Gastroesophageal sphincter (tissue), 4 donors: ENCODE measurements around the gene ITPK1. TPM values are rescaled to one million over a fixed set of nuclear protein-coding genes. Genes with fewer than 3 reads are reported as not detected.

ENCODE experiments used
- ATAC-seq: fragments of 150-250 bp; one replicate; pipeline ENCODE4 v1.9.1; 2016; ENCODE audit warnings: mild to moderate bottlenecking, moderate library complexity
- H3K27ac ChIP-seq, 4 donors: fragments of 200-600 bp; sonication (generic) in 3 of 4; 1 replicate in 3 of 4; 2 replicates in 1 of 4; pipeline ENCODE4 v1.5.1; 2016 to 2019
- H3K27me3 ChIP-seq: fragments of 200-600 bp; sonication (generic); one replicate; pipeline ENCODE4 v1.5.1; 2019
- H3K36me3 ChIP-seq, 2 donors: fragments of 200-600 bp; sonication (generic); one replicate each; pipeline ENCODE4 v1.5.1; 2019; ENCODE audit warnings: control low read depth in 1 of 2
- H3K4me1 ChIP-seq, 3 donors: fragments of 200-600 bp; sonication (generic); 1 replicate in 2 of 3; 2 replicates in 1 of 3; pipeline ENCODE4 v1.5.1; 2016 to 2019; ENCODE audit warnings: control low read depth in 2 of 3
- H3K4me3 ChIP-seq, 2 donors: fragments of 200-600 bp; sonication (generic); one replicate each; pipeline ENCODE4 v1.5.1; 2019; ENCODE audit warnings: mild to moderate bottlenecking in 1 of 2, moderate library complexity in 1 of 2
- H3K9me3 ChIP-seq, 3 donors: fragments of 200-600 bp; sonication (generic); one replicate each; pipeline ENCODE4 v1.5.1; 2017 to 2019; ENCODE audit warnings: control low read depth in 2 of 3
- EP300 ChIP-seq: sonication (generic); formaldehyde crosslinking; IDR thresholded peaks from one replicate; pipeline ENCODE4 v1.6.1; 2017; ENCODE audit warnings: antibody characterized with exemption, mild to moderate bottlenecking
- POLR2A ChIP-seq, 2 donors: fragments of 450-650 bp; IDR thresholded peaks; one replicate each; pipeline ENCODE4 v1.6.1; 2017; ENCODE audit warnings: antibody characterized with exemption in 2 of 2, mild to moderate bottlenecking in 2 of 2, moderate library complexity in 1 of 2
- POLR2AphosphoS5 ChIP-seq: sonication (generic); formaldehyde crosslinking; IDR thresholded peaks from one replicate; pipeline ENCODE4 v1.6.1; 2017; ENCODE audit warnings: antibody characterized with exemption
- WGBS, 2 donors: methylation state at CpG; one replicate each; pipeline ENCODE4 v1.1.5; 2018; ENCODE audit warnings: low coverage in 1 of 2; 5-methylcytosine and 5-hydroxymethylcytosine counted together
- total RNA-seq, 4 donors: library from RNA; depleted of rRNA; stranded (reverse); fragments of >200 nt; gene quantifications; one replicate each; pipeline ENCODE4 v1.1.0, GENCODE V29; 2016
- TF ChIP-seq, protein P1 (sequence below), 4 experiments: fragments of 200-600 bp in 2 of 4; fragments of 450-650 bp in 2 of 4; sonication (generic) in 1 of 4; IDR thresholded peaks; one replicate each; pipeline ENCODE4 v1.5.1; 2017 to 2019; ENCODE audit warnings: antibody characterized with exemption in 4 of 4, mild to moderate bottlenecking in 2 of 4, moderate library complexity in 2 of 4

ITPK1 gene
- total RNA-seq, 4 donors from 2014 or later: 68.8 to 201 (median 134) TPM

DNA sequence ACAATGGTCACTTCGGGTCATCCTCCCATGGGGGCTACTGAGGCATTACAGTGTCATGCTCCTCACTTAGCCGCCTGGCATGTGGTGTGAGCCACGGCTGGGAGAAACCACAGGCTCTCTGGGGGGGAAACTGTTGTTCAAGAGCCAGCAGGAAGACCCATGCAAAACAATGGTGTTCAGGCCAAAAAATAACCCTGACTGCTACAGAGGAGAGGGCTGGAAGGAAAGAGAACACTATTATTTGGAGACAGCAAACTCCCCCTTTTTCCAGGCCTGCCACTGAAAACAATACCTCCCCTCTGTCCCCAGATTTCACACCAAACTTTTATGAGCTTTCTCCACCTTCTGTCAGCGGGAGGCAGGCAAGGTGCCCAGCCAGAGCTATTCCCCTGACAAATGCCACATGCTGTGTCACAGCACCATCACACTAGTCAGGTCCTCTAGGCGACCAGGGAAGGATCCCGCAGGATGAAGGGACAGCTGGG, 109.1 kb downstream of the ITPK1 start:
- Histone ChIP-seq H3K27ac (peak overlapping the region in 3 of 4 donors; percentile 80 to 90 (median 89)), H3K27me3 (no peaks in the 10 kb centered on the region), H3K4me3 (no peak overlapping the region), H3K4me1 (peaks cover 5 to 100% (median 61%) of the 10 kb centered on the region in 3 donors), H3K9me3 (no peaks in the 10 kb centered on the region), H3K36me3 (no peaks in the 10 kb centered on the region)
- WGBS, 2 donors: 80% methylated on average over 1 of the region's 6 CpGs; no CpG with 5 or more reads in 1 of the 2 donors
- TF ChIP-seq POLR2A (IDR thresholded peaks at IDR 0.05) (no peak), EP300 (no peak), POLR2AphosphoS5 (no peak)
- TF ChIP-seq, protein P1, sequence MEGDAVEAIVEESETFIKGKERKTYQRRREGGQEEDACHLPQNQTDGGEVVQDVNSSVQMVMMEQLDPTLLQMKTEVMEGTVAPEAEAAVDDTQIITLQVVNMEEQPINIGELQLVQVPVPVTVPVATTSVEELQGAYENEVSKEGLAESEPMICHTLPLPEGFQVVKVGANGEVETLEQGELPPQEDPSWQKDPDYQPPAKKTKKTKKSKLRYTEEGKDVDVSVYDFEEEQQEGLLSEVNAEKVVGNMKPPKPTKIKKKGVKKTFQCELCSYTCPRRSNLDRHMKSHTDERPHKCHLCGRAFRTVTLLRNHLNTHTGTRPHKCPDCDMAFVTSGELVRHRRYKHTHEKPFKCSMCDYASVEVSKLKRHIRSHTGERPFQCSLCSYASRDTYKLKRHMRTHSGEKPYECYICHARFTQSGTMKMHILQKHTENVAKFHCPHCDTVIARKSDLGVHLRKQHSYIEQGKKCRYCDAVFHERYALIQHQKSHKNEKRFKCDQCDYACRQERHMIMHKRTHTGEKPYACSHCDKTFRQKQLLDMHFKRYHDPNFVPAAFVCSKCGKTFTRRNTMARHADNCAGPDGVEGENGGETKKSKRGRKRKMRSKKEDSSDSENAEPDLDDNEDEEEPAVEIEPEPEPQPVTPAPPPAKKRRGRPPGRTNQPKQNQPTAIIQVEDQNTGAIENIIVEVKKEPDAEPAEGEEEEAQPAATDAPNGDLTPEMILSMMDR (IDR thresholded peaks at IDR 0.05): no peak
- no peak for ATAC-seq

DNA sequence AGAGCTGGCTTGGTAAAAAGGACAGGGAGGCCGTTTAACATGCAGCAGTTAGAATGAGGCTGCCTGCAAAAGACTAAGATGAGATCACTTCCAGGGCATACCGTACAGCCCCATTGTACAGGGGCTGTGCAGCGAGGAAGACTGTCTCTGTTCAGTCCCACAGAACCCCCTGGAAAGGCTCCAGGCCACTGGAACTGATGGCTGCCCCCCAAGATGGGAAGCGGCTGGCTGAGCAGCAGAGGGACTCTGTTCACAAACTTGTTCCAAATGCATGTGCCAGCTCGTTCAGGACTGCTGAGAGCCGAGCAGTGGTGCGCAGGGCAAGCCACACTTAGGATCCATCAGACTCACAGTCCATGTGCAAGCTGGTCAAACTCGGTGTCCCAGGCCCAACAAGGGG, 109.9 kb downstream of the ITPK1 start:
- Histone ChIP-seq H3K4me3 (no peak overlapping the region), H3K9me3 (no peaks in the 10 kb centered on the region), H3K27ac (peak overlapping the region in 3 of 4 donors; percentile 80 to 90 (median 89)), H3K36me3 (no peaks in the 10 kb centered on the region), H3K27me3 (no peaks in the 10 kb centered on the region), H3K4me1 (peaks cover 5 to 93% (median 55%) of the 10 kb centered on the region in 3 donors)
- TF ChIP-seq, protein P1 (IDR thresholded peaks at IDR 0.05): no peak
- TF ChIP-seq POLR2AphosphoS5 (no peak), EP300 (no peak)
- 82% methylated on average over 3 of the region's 8 CpGs; no CpG with 5 or more reads in 1 of the 2 donors for WGBS, 2 donors
- ATAC-seq: no peak

DNA sequence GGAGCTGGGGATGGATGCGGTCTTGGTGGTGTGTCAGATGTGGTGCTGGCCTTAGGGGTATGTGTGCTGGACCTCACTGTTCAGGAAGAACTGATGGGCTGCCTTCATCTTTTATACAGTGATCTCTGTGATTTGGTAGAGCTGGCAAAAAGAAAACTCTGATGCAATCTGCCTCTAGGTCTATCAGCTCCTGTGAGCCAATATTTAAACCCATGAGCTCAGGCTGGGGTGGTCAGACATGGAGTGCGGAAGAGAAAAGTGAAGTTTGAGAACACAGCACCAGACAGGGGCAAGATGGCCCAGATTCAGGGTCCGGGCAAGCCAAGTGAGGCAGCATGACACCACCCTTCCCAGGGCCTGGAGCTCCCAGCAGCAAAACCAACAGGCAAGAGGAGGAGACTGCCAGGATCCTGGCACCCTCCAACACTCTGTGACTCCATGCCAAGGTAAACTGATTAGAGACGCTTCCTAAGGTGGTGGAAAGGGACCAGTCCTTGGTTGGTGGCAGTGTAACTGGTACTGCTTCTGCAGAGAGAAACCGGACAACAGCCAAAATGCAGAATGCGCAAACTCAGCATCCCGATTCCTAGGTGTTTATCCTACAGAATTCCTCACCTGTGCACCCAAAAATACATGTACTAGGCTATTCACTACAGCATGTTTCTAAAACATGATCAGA, 110.5 kb downstream of the ITPK1 start:
- no peaks in the 10 kb centered on the region for H3K9me3 ChIP-seq
- 87 to 93% methylated on average over 3 to 7 of the region's 7 CpGs for WGBS, 2 donors
- no peaks in the 10 kb centered on the region for H3K27me3 ChIP-seq
- H3K36me3 ChIP-seq: no peaks in the 10 kb centered on the region
- TF ChIP-seq POLR2A (IDR thresholded peaks at IDR 0.05): no peak
- no peak for ATAC-seq
- H3K4me3 ChIP-seq: no peak overlapping the region
- H3K4me1 ChIP-seq: peaks cover 5 to 91% (median 51%) of the 10 kb centered on the region in 3 donors
- H3K27ac ChIP-seq: peak overlapping the region in 3 of 4 donors; percentile 80 to 90 (median 89)

DNA sequence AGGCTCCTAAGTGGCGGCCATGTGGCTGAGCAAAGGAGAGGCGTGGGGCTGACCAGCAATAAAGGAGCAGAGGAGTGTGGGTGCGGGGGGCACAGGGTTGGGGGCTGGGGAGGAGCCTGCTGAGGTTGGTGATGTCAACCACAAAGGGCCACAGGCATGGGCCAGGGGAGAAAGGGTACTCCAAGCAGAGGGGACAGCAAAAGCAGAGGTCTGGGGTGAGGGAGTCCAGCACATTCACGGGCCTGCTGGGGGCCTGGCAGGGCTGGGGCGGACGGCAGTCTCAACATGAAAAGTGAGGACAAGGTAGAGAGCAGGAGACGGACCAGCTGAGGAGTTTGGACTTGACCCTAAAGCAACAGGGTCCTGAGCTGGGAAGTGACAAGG, 111.0 kb downstream of the ITPK1 start:
- Histone ChIP-seq H3K4me1 (peaks cover 5 to 91% (median 45%) of the 10 kb centered on the region in 3 donors), H3K36me3 (no peaks in the 10 kb centered on the region), H3K27ac (peak overlapping the region in 3 of 4 donors; percentile 80 to 90 (median 89)), H3K4me3 (no peak overlapping the region), H3K9me3 (no peaks in the 10 kb centered on the region), H3K27me3 (no peaks in the 10 kb centered on the region)
- TF ChIP-seq, protein P1 (IDR thresholded peaks at IDR 0.05): no peak
- TF ChIP-seq EP300: no peak
- no peak for TF ChIP-seq POLR2AphosphoS5
- TF ChIP-seq POLR2A (IDR thresholded peaks at IDR 0.05): no peak
- ATAC-seq: no peak
- WGBS, 2 donors: 85 to 89% methylated on average over 3 to 6 of the region's 7 CpGs

DNA sequence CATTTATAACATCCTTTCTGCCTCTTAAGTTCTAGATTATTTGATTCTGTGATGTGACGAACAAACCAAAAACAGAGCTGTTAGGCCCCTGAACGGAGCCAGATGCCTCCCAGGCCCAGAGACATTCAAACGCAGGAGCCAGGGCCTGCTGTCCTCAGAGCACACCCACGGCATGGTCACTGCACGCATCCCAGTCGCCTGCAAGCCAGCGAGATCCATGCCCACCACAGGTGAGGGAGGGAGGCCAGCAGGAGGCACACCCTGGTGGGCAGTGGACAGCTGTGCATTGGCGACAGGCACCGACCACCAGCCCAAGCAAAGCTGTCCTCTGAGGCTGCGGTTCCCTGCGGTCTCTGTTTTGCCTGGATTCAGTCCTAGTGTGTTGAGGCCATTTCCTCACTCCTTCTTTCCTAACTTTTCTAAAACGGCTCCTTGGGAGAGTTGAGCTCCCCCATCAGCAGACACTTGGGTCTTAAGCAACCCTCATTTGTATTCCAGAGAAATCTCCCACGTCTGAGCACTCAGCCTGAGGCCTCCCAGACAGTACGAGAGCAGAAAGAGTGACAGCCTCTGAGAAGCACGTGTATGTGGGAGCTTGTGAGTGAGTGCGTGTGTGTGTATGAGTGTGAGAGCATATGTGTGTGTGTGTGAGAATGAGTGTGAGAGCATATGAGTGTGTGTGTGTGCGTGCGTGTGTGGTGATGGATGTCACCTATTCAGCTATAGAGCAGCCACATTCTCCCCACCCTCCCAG, 111.6 kb downstream of the ITPK1 start:
- no peak for ATAC-seq
- Histone ChIP-seq H3K4me3 (no peak overlapping the region), H3K9me3 (no peaks in the 10 kb centered on the region), H3K27me3 (no peaks in the 10 kb centered on the region), H3K27ac (peak overlapping the region in 3 of 4 donors; percentile 80 to 90 (median 89)), H3K36me3 (peaks cover 0 to 5% of the 10 kb centered on the region in 2 donors), H3K4me1 (peaks cover 5 to 91% (median 43%) of the 10 kb centered on the region in 3 donors)
- 76 to 93% methylated on average over 6 to 9 of the region's 18 CpGs for WGBS, 2 donors
- TF ChIP-seq POLR2AphosphoS5: no peak
- TF ChIP-seq POLR2A (IDR thresholded peaks at IDR 0.05): no peak
- no peak for TF ChIP-seq EP300
- TF ChIP-seq, protein P1 (IDR thresholded peaks at IDR 0.05): no peak
